ENCODE measurements around the gene TTC34.

The TTC34 gene

DNA sequence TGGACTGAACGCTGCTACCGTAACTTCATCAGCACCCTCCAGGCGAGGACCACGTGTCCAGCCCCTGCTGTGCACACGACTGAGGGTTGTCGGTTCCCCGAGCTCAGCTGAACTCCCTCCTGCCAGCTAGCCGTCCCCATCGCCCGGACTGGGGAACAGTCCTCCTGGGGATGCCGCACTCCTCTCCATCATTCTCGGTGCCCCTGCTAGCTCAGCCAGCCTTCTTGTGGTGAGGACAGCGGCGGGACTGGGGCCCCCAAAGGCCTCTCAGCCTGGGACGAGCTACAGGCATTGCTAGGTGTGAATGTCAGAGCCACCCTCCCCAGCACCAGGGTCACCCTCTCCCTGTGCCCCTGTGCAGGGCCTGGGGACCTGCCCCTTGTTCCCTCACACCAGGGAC, 8.8 kb upstream of the TTC34 start:
- no peaks in the 10 kb centered on the region for H3K27me3 Mint-ChIP-seq (ENCODE audit: low read depth)
- no peak overlapping the region for H3K27ac Mint-ChIP-seq
- H3K4me3 Mint-ChIP-seq, result no peak overlapping the region
- no peaks in the 10 kb centered on the region for H3K4me1 Mint-ChIP-seq (ENCODE audit: low read depth)
- H3K36me3 Mint-ChIP-seq (ENCODE audit: low read depth), result no peaks in the 10 kb centered on the region
- H3K9me3 Mint-ChIP-seq, result peaks cover 4% of the 10 kb centered on the region

DNA sequence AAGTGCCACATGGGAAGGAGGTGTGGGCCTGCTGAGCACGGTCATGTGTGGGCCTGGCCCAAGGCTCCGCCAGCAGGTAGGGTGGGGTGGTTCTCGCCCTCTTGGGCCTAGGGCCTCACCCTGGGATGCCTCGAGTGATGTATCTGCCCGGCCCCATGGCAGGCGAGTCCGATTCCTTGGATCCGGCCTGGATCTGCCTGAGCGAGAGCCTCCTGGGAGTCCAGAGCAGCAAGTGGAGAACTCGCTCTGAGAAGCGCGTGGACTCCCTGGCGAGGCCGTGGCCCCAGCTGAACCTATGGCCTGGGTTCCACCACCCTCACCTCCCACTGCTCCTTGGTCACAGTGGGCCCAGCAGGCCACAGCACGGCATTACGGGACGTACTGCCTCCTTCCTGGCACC, 8.2 kb upstream of the TTC34 start:
- Mint-ChIP-seq H3K27ac (no peak overlapping the region), H3K4me1 (ENCODE audit: low read depth) (no peaks in the 10 kb centered on the region), H3K9me3 (peaks cover 4% of the 10 kb centered on the region)

DNA sequence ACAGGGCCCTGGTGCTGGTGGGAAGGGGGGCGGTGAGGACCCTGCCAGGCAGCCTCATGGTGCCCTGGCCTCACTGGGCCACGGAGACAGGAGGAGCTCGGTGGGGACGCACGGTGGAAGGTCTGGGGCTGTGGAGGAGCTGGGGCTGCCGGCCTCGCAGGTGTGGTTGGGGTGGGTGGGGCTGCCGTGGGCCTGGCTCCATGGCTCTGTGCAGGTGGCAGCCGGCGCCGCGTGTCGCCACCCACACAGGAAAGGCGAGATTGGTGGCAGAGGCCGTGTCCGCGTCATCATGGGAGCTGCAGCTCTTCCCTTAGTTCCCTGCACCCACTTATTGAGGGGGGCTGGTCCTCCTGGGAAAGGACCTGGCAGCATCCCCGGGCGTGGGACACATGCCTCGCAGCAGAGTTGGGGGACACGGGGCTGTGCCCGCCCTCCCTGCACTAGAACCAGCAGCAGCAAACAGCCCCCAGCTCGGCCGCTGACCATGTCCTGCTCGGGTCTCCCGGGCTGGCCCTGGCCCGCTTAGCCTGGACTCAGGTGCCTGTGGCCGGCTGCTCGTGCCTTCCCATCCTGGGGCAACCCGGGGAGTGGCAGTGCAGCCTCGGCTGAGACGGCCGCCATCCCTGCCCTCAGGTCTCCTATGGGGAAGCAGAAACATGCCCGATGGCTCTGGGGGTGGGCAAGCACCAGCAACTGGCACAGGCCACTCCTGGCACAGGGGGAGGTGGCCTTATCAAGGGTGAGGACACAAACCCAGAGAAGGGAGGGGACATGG, 7.5 kb upstream of the TTC34 start:
- H3K27me3 Mint-ChIP-seq (ENCODE audit: low read depth), result no peaks in the 10 kb centered on the region
- no peak overlapping the region for H3K4me3 Mint-ChIP-seq
- peaks cover 4% of the 10 kb centered on the region for H3K9me3 Mint-ChIP-seq
- H3K4me1 Mint-ChIP-seq (ENCODE audit: low read depth), result no peaks in the 10 kb centered on the region
- H3K36me3 Mint-ChIP-seq (ENCODE audit: low read depth), result no peaks in the 10 kb centered on the region
- H3K27ac Mint-ChIP-seq, result no peak overlapping the region

More for the DNA sequence above, 8.2 kb upstream of the TTC34 start:
- Mint-ChIP-seq H3K27me3 (ENCODE audit: low read depth) (no peaks in the 10 kb centered on the region), H3K4me3 (no peak overlapping the region), H3K36me3 (ENCODE audit: low read depth) (no peaks in the 10 kb centered on the region)

DNA sequence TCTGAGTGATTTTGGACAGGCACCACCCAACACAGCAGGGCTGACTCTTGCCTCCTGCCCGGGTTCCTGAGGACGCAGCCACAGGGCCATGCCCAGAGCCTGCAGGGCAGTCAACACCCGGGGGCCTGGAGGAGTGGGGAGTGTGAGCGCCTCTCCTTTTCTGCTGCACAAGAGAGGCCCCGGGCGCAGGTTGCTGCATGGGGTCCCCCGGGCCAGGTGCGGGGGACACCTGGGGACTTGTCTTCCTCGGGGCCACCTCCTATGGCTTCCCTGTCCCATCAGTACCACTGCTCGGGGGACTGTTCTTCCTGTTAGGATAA, 6.9 kb upstream of the TTC34 start:
- Mint-ChIP-seq H3K27ac (no peak overlapping the region), H3K9me3 (peaks cover 4% of the 10 kb centered on the region), H3K36me3 (ENCODE audit: low read depth) (no peaks in the 10 kb centered on the region), H3K4me3 (no peak overlapping the region), H3K27me3 (ENCODE audit: low read depth) (no peaks in the 10 kb centered on the region), H3K4me1 (ENCODE audit: low read depth) (no peaks in the 10 kb centered on the region)

DNA sequence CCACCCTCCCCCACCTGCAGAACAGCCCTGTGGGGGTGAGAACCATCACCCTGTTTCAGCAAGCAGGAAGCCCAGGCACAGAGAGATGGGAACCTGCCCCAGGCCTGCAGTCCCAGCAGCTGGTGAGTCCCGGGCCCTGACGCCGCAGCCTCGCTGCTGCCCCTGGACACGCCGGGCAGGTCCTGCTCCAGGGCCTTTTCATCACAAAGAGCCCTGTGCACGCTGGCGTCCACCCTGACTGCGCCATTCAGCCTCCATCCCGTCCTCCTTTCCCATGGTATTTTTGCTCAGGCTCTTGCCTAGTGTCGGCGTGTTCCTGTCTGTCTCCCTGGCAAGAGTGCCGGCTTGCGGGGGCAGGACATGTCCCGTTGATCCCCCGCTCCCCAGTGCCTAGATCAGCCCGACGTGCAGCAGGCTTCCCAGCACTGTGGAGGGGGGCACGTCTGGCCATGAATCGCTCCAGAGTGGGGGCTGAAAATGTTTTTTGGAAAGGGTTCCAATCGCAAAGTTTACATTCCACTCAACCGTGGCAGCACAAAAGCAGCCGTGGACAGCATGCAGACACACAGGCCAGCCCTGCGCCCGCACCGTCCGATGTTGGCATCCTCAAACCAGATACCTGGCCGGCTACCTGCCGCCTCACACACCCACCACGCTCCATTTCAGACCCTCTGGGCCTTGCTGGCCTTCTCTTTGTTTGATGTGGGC, 6.3 kb upstream of the TTC34 start:
- Mint-ChIP-seq H3K9me3 (peaks cover 4% of the 10 kb centered on the region), H3K4me1 (ENCODE audit: low read depth) (no peaks in the 10 kb centered on the region), H3K27me3 (ENCODE audit: low read depth) (no peaks in the 10 kb centered on the region), H3K4me3 (no peak overlapping the region), H3K27ac (no peak overlapping the region), H3K36me3 (ENCODE audit: low read depth) (no peaks in the 10 kb centered on the region)

DNA sequence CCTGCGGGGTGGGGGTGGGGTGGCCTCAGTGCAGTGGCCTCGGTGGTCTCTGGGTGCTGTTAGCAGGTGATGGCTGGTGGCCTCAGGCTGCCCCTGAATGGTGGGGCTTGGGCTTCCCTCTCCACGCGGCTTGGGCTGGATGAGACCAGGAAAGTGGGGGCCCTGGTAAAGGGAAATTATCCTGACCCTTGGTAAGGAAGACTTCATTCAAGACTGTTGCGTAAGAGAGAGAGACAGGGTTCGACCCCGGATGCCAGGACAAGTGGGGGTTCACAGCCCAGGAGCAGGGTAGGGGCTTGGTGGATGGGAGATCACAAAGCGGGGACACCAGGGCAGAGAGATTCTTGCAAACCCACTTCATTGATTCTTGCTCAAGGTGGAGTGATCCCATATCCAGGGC, 5.5 kb upstream of the TTC34 start:
- Mint-ChIP-seq H3K4me3 (no peak overlapping the region), H3K4me1 (ENCODE audit: low read depth) (no peaks in the 10 kb centered on the region), H3K27ac (no peak overlapping the region), H3K36me3 (ENCODE audit: low read depth) (no peaks in the 10 kb centered on the region), H3K9me3 (no peaks in the 10 kb centered on the region), H3K27me3 (ENCODE audit: low read depth) (no peaks in the 10 kb centered on the region)

DNA sequence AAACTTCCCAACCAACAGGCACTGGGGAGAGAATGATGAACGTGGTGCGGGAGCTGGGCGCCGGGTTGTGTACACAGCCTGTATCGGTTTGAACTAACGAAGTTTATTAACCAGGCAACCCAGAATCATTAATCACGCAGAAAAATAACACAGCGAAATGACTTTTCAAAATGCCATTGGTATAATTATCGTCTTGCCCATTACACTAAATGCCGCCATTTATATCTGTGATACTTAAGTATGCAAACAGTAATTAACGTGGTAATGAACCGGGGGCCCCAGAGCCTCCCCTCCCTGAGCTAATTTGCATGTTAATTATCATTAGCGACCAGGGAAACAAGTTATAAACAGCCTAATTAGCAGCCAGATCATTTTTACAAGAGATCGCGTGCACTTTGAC, 5.1 kb upstream of the TTC34 start:
- Mint-ChIP-seq H3K9me3 (no peaks in the 10 kb centered on the region), H3K4me3 (no peak overlapping the region), H3K4me1 (ENCODE audit: low read depth) (no peaks in the 10 kb centered on the region), H3K27ac (no peak overlapping the region), H3K27me3 (ENCODE audit: low read depth) (no peaks in the 10 kb centered on the region), H3K36me3 (ENCODE audit: low read depth) (no peaks in the 10 kb centered on the region)

DNA sequence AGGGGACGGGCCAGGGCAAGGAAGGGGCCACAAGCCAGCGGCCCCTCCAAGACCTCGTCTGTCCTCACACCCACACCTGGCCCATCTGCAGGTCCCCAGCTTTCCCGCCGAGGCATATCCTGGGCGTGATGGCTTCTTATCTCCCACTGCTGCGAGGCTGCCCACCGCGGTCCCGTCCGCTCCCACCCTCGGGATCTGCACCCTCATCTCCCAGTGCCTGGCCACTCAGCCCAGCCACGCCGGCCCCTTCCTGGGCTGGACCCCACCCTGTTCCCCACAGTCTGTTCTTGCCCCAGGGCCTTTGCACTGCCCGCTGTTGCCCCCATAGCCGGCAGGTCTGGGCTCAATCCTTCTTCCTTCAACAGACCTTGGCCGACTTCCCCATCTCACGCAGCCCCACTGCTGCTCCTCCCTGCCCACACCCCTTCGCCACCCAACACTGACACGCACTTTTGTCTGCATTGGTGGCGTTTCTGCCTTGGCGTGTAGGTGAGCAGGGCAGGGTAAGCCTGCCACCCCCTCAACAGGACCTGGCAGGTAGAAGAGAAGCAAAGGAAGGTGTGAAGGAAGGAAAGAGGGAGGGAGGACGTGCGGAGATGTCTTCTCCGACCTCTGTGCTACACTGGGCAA, 4.4 kb upstream of the TTC34 start:
- Mint-ChIP-seq H3K27me3 (ENCODE audit: low read depth) (no peaks in the 10 kb centered on the region), H3K4me3 (no peak overlapping the region), H3K9me3 (no peaks in the 10 kb centered on the region), H3K4me1 (ENCODE audit: low read depth) (no peaks in the 10 kb centered on the region), H3K27ac (no peak overlapping the region), H3K36me3 (ENCODE audit: low read depth) (no peaks in the 10 kb centered on the region)

DNA sequence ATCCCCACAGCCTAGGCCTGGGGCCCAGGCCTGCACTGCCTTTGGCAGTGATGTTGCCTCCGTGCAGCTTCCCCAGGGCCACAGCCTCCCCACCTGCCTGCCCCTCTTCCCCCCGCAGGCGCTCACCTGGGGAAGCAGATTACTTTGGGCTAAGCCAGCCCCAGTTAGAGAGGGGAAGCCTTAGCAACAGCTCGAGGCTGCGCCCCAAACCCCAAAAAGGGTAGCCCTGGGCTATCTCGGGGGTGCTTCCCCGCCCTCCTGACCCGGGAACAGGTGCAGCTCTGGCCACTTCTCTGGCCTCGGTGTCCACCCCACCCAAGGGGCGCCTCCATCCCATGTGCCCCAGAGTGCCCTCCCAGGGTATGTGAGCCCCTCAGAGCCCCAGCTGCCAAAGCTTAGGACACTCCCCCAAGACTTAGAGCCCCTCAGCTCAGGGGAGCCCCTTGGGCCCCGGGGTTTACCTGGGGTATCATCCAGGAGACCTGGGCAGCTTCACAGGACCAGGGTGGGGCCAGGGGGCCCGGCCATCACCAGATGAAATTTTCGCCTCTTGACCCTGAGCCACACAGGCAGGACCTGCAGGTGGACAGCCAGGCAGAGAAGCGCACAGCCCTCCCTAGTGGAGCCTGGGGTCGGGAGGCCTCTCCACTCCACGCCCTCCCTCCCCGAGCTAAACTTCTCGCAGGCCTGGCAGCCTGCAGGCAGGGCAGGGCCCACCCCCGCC, 3.3 kb upstream of the TTC34 start:
- H3K9me3 Mint-ChIP-seq, result no peaks in the 10 kb centered on the region
- H3K4me3 Mint-ChIP-seq, result no peak overlapping the region
- H3K27ac Mint-ChIP-seq, result no peak overlapping the region
- no peaks in the 10 kb centered on the region for H3K36me3 Mint-ChIP-seq (ENCODE audit: low read depth)
- no peaks in the 10 kb centered on the region for H3K27me3 Mint-ChIP-seq (ENCODE audit: low read depth)
- no peaks in the 10 kb centered on the region for H3K4me1 Mint-ChIP-seq (ENCODE audit: low read depth)

DNA sequence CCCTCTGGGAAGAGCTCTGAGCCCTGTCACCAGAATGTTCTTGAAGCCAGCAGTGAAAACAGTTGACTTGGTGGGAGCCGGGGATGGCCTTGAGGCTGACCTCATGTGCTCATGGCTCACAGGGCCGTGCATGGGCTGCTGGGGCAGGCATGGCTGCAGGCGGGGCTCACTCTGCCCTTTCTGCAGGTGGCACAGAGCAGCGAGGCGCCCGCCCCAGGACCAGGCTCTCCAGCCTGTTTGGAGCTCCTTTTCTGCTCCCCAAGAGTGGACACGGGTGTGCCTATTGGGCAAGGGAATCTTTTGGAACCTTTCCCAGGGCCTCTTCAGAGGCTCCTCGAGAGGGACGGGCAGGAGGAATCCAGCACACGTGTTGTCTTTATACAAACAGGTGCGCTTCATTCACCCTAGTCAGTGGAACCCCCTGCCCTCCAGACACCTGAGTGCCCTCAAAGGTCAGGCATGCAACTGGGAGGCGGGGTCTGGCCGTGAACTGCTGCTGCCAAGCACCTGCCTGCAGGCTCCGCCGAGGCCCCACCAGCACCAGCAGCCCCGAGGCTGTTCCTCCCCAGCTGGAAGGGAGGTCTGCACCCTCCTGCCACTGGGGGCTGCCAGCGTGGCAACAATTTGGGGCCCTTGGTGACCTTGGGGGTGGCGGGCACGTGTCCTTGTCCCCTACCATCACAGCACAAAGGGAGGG, 2.6 kb upstream of the TTC34 start:
- no peak overlapping the region for H3K27ac Mint-ChIP-seq
- H3K4me1 Mint-ChIP-seq (ENCODE audit: low read depth), result no peaks in the 10 kb centered on the region
- H3K27me3 Mint-ChIP-seq (ENCODE audit: low read depth), result no peaks in the 10 kb centered on the region
- no peaks in the 10 kb centered on the region for H3K36me3 Mint-ChIP-seq (ENCODE audit: low read depth)
- no peak overlapping the region for H3K4me3 Mint-ChIP-seq
- no peaks in the 10 kb centered on the region for H3K9me3 Mint-ChIP-seq

DNA sequence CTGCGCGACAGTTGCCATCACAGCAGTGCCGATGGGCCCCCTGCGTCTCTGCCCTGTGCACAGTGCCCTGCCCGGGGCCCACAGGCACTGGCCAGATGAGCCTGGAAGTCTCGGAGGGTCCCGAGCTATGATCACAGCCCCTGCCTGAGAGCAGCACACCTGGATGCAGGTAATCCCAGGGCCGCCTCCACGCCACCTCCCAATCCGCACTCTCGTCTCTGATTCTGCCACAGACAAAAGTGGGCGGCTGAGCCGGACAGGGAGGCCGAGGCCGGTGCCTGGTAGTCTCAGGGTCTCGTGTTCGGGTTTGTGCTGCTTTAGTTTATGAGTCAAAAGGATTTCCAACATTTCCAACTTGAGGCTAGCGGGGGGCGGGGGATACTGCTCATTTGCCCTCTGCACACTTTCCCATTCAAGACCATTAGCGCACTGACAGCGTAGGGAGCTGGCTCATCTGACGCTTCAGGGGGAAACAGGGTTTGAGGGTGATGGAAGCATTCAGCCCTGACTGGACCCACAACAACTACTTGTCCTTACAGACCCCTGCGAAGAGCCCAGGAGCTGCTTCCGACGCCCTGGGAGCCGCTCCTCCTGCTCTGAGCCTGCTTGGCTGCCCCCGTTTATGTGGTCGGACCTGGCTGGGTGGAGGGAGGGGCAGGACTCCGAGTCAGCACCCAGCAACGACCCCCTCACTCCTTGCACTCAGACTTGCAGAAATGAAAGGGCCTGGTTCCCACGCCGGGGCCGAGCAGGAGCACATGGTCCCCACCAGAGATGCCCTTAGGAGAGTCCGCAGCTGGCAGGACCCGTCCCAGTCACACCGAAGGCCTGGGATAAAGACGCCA, 1.8 kb upstream of the TTC34 start:
- Mint-ChIP-seq H3K27me3 (ENCODE audit: low read depth) (no peaks in the 10 kb centered on the region), H3K27ac (no peak overlapping the region), H3K36me3 (ENCODE audit: low read depth) (no peaks in the 10 kb centered on the region), H3K9me3 (no peaks in the 10 kb centered on the region), H3K4me3 (no peak overlapping the region), H3K4me1 (ENCODE audit: low read depth) (no peaks in the 10 kb centered on the region)

DNA sequence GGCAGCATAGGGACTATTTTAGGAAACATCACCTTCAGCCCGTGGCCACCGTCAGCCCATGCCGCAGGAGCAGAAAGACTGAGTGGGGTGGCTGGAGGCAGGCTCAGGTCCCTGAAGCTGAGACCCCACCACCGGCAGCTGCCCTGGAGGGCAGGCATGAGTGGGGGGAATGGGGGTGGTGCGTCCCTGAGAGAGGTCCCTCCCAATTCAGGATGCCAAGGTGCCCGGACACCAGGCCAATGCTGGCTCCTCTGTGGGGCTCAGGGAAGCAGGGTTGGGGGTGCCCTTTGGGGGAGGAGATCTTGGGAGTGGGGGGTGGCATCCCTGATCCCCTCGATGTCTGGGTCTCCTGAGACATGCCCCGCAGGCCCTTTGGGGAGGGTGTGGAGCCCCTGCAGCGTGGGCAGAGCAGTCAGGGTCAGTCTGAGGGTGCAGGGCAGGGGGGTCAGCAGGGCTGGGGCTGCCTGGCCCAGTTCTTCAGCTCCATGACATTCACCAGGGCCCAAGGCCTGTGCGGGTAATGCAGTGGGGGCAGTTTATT, 998 bp upstream of the TTC34 start:
- no peak overlapping the region for H3K27ac Mint-ChIP-seq
- no peaks in the 10 kb centered on the region for H3K27me3 Mint-ChIP-seq (ENCODE audit: low read depth)
- H3K36me3 Mint-ChIP-seq (ENCODE audit: low read depth), result no peaks in the 10 kb centered on the region
- no peaks in the 10 kb centered on the region for H3K4me1 Mint-ChIP-seq (ENCODE audit: low read depth)
- no peak overlapping the region for H3K4me3 Mint-ChIP-seq
- H3K9me3 Mint-ChIP-seq, result no peaks in the 10 kb centered on the region

DNA sequence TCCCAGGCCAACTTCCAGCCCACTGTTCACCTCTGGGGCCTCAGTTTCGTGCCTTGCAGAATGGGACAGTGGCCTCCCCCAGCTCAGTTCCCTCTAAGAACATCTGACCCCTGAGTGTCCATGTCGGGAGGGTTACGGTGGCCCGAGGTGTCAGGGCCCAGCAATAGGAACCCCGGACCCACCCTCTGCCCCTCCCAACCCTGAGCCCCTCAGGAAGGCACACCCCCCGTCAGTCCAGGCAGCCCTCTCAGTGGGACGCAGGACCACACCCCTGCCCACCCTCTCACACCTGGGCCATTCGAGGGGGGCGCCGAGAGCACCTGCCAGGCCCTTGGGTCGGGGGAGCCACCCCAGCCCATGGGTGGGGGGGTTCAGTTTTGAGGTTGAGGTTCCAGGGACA, 447 bp downstream of the TTC34 start:
- no peaks in the 10 kb centered on the region for H3K27me3 Mint-ChIP-seq (ENCODE audit: low read depth)
- H3K36me3 Mint-ChIP-seq (ENCODE audit: low read depth), result no peaks in the 10 kb centered on the region
- H3K4me1 Mint-ChIP-seq (ENCODE audit: low read depth), result no peaks in the 10 kb centered on the region
- H3K4me3 Mint-ChIP-seq, result no peak overlapping the region
- H3K27ac Mint-ChIP-seq, result no peak overlapping the region
- H3K9me3 Mint-ChIP-seq, result peaks cover under 1% of the 10 kb centered on the region
